HepG2 (cell line): ENCODE data around the gene HSD17B2. TPM values are rescaled to one million over a fixed set of nuclear protein-coding genes. Genes with fewer than 3 reads are reported as not detected.

Experiments used
- ATAC-seq: fragments of 200-7000 bp; cut with Tn5 transposase; 3 replicates; pipeline ENCODE4 v1.9.1; 2020; ENCODE audit warnings: mild to moderate bottlenecking, moderate library complexity
- BruUV-seq: library from RNA; stranded (reverse); fragments of 400-500 nt; replicated peaks from 2 replicates; lab custom pipeline; 2021; lab: Mats Ljungman, UMichigan
- CTCF ChIA-PET: fragments of 300-600 bp; formaldehyde crosslinking; extraction: SDS; loops from one replicate; lab custom pipeline; 2021; ENCODE audit warnings: low total read pairs, inconsistent platforms, low intra/inter-chr PET ratio; lab: Yijun Ruan, JAX
- POLR2A ChIA-PET: fragments of 350-600 bp; sonication (Branson Sonifier 250); formaldehyde crosslinking; loops from one replicate; lab custom pipeline; 2020; ENCODE audit warnings: antibody characterized with exemption, inconsistent platforms; lab: Yijun Ruan, JAX
- DNase-seq: peaks from one replicate; pipeline ENCODE4 v3.0.0-alpha.2; 2015; ENCODE audit warnings: low spot score
- FAIRE-seq: peaks from 3 replicates; lab custom pipeline; 2011; peaks lifted over from hg19 to GRCh38; lab: Jason Lieb, UNC
- H2AFZ ChIP-seq: one replicate; pipeline ENCODE4 v1.6.1; 2011; ENCODE audit warnings: low read length, inconsistent platforms
- H3K27ac ChIP-seq: fragments of 300-600 bp; 3 replicates; pipeline ENCODE4 v1.8.0; 2011; ENCODE audit warnings: mixed run types, mild to moderate bottlenecking, mixed read lengths, low read length, inconsistent platforms; ENCODE audit not compliant: insufficient read depth; ENCODE audit errors: extremely low read length
- H3K27me3 ChIP-seq, 2 experiments: fragments of 200-600 bp in 1 of 2; 2 replicates in 1 of 2; 3 replicates in 1 of 2; pipeline versions ENCODE4 v1.6.0 to v1.8.0; 2011; ENCODE audit warnings: low read length in 2 of 2, mild to moderate bottlenecking in 2 of 2, moderate library complexity in 2 of 2, inconsistent platforms in 1 of 2; ENCODE audit not compliant: insufficient read depth in 2 of 2, control insufficient read depth in 1 of 2
- H3K36me3 ChIP-seq, 2 experiments: fragments of 200-600 bp in 1 of 2; replicated peaks in 1 of 2; 2 replicates in 1 of 2; 3 replicates in 1 of 2; pipeline versions ENCODE4 v1.5.1 to v1.8.0; 2011; ENCODE audit warnings: low read length in 2 of 2, inconsistent platforms in 1 of 2; ENCODE audit not compliant: insufficient read depth in 2 of 2, control insufficient read depth in 1 of 2
- H3K4me1 ChIP-seq: 2 replicates; pipeline ENCODE4 v1.5.1; 2012; ENCODE audit warnings: low read length, inconsistent platforms; ENCODE audit not compliant: insufficient read depth
- H3K4me2 ChIP-seq: 2 replicates; pipeline ENCODE4 v1.6.0; 2011; ENCODE audit warnings: low read depth, low read length, inconsistent platforms
- H3K4me3 ChIP-seq, 3 experiments: fragments of 200-600 bp in 1 of 3; sonication (generic), shearing (Covaris generic) in 1 of 3; replicated peaks in 1 of 3; 2 replicates each; pipeline ENCODE4 v1.5.1; 2011 to 2016; ENCODE audit warnings: low read length in 3 of 3, inconsistent platforms in 2 of 3, low read depth in 2 of 3, mild to moderate bottlenecking in 2 of 3, control low read depth in 1 of 3, mixed read lengths in 1 of 3; ENCODE audit not compliant: insufficient read depth in 1 of 3
- H3K79me2 ChIP-seq: one replicate; pipeline ENCODE4 v1.6.1; 2011; ENCODE audit warnings: low read length, inconsistent platforms; ENCODE audit not compliant: insufficient read depth
- H3K9ac ChIP-seq: 2 replicates; pipeline ENCODE4 v1.6.0; 2011; ENCODE audit warnings: mild to moderate bottlenecking, low read depth, low read length, inconsistent platforms; ENCODE audit not compliant: insufficient read depth
- H3K9me3 ChIP-seq: 2 replicates; pipeline ENCODE4 v1.5.1; 2012; ENCODE audit warnings: mild to moderate bottlenecking, low read length
- H4K20me1 ChIP-seq: 2 replicates; pipeline ENCODE4 v1.6.0; 2011; ENCODE audit warnings: inconsistent platforms, mild to moderate bottlenecking, low read length, moderate library complexity; ENCODE audit not compliant: insufficient read depth
- CREBL2 ChIP-seq: sonication (generic); formaldehyde crosslinking; IDR thresholded peaks from 2 replicates; pipeline ENCODE4 v1.8.1; 2023; ENCODE audit warnings: missing genetic modification reagents, mild to moderate bottlenecking, borderline replicate concordance
- DMAP1 ChIP-seq: IDR thresholded peaks from 2 replicates; pipeline ENCODE4 v1.6.1; 2016
- IRX3 ChIP-seq: sonication (generic); formaldehyde crosslinking; IDR thresholded peaks from 2 replicates; pipeline ENCODE4 v1.8.1; 2023; ENCODE audit warnings: mild to moderate bottlenecking, low read depth, missing genetic modification reagents, borderline replicate concordance
- KIAA2018 ChIP-seq: sonication (generic); formaldehyde crosslinking; IDR thresholded peaks from 2 replicates; pipeline ENCODE4 v1.5.0; 2020; ENCODE audit warnings: mild to moderate bottlenecking, missing genetic modification reagents, borderline replicate concordance
- MAFF ChIP-seq: IDR thresholded peaks from 2 replicates; pipeline ENCODE4 v1.6.1; 2011; ENCODE audit warnings: low read depth, low read length, improper control_type of control experiment
- SMAD1 ChIP-seq: sonication (generic); formaldehyde crosslinking; IDR thresholded peaks from 2 replicates; pipeline ENCODE4 v1.4.0; 2020; ENCODE audit warnings: missing genetic modification reagents, low read depth, mild to moderate bottlenecking, borderline replicate concordance
- ZNF44 ChIP-seq: sonication (generic); formaldehyde crosslinking; IDR thresholded peaks from 2 replicates; pipeline ENCODE4 v1.5.1; 2020; ENCODE audit warnings: mild to moderate bottlenecking, missing genetic modification reagents
- ZNF816 ChIP-seq: sonication (generic); formaldehyde crosslinking; IDR thresholded peaks from 2 replicates; pipeline ENCODE4 v1.8.0; 2022; ENCODE audit warnings: missing genetic modification reagents, mild to moderate bottlenecking, borderline replicate concordance
- WGBS: methylation state at CpG from one replicate; pipeline ENCODE4 v1.1.6; 2017; ENCODE audit warnings: low lambda C conversion rate; 5-methylcytosine and 5-hydroxymethylcytosine counted together
- in situ Hi-C: cut with HindIII; loops from 2 replicates; pipeline ENCODE4 v1.10.0; 2017; ENCODE audit warnings: low pct_unique_long_range_greater_than_20kb; ENCODE audit not compliant: extremely low pct_ligation_motif_present
- intact Hi-C: fragments of 100-400 bp; cut with micrococcal nuclease; formaldehyde crosslinking; loops from one replicate; pipeline ENCODE4 v1.10.0; 2022; ENCODE audit not compliant: unreplicated experiment
- polyA plus RNA-seq, 8 experiments: library from polyadenylated mRNA; depleted of rRNA in 3 of 8; stranded (reverse) in 7 of 8; unstranded in 1 of 8; fragments of >200 nt; fragmentation: Illumina TruSeq in 4 of 8; extraction: Trizol in 4 of 8; gene quantifications; 2 replicates each; pipeline versions ENCODE4 v1.2.1 to v1.2.3, GENCODE V29; 2011 to 2016; ENCODE audit warnings: low read depth in 4 of 8, missing spikeins in 1 of 8, mixed read lengths in 1 of 8; ENCODE audit not compliant: insufficient read depth in 1 of 8
- total RNA-seq, 5 experiments: library from RNA; depleted of rRNA; stranded (reverse); fragments of >200 nt; fragmentation: Illumina TruSeq; extraction: Trizol; gene quantifications; 2 replicates each; pipeline ENCODE4 v1.2.3, GENCODE V29; 2016; ENCODE audit warnings: low read depth in 1 of 5

The HSD17B2 gene
- total and polyA plus RNA-seq, 2 of the 13 experiments (the other 11 are each of a cell fraction or from before 2014, with no cell fraction given): 26.3 to 69.3 TPM

DNA sequence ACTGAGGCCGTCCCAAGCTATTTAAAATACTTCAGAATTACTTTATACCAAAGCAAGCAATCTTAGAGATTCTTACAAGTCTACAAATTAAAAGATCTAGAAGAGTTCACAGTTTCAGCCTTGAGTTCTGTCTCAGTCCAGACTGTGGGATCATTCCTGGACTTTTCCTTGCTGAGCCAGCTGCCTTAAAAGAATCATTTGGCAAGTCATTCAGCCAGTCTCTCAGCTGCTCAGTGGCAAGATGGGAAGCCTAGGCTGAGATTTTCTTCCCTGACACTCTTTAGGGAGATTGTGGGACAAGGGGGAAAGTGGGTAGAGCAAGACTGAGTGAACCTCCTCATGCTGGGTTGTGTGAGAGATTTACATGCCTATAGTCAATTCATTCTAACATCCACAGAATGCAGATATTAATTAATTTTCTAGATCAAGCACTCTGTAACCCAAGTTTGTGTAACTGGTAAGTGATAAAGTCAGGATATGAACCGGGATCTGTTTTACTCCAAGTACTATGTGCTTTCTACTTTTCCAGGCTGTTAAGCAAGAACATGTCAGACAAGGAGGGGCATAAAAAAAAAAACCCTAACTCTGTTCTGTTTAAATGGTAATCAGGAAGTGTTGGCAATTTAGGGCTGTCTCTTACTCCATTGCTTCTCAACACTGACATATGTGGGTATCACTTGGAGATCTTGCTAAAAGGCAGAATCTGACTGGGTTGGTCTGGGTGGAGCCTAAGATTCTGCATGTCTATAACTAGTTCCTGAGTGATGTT, 50.1 kb downstream of the HSD17B2 start:
- intact Hi-C loops (no loop called here), in situ Hi-C loops (no loop called here)
- H3K9ac ChIP-seq: no peak overlapping the region
- H3K4me2 ChIP-seq: no peak overlapping the region
- H3K79me2 ChIP-seq: no peaks in the 10 kb centered on the region
- H3K27ac ChIP-seq: no peak overlapping the region
- CTCF ChIA-PET: no interaction called here
- DNase-seq (no peak), ATAC-seq (no peak), FAIRE-seq (no peak)
- H3K4me1 ChIP-seq: peaks cover 51% of the 10 kb centered on the region
- H3K4me3 ChIP-seq: no peak overlapping the region
- peaks cover 4 to 12% of the 10 kb centered on the region in 2 experiments; a peak in 3 of 5 replicates for H3K36me3 ChIP-seq
- no TSS peak for BruUV-seq
- peaks cover 4% of the 10 kb centered on the region; the same call in 1 of the 2 replicates for H4K20me1 ChIP-seq
- 73% methylated on average over 2 of the region's 2 CpGs for WGBS
- H3K9me3 ChIP-seq: no peaks in the 10 kb centered on the region
- H2AFZ ChIP-seq: no peak overlapping the region
- no peak for TF ChIP-seq CREBL2 (CRISPR knock-in tag)
- TF ChIP-seq KIAA2018 (CRISPR knock-in tag): no peak
- no peak for TF ChIP-seq IRX3 (CRISPR knock-in tag)
- TF ChIP-seq DMAP1 (CRISPR knock-in tag): no peak
- no peak for TF ChIP-seq ZNF44 (CRISPR knock-in tag)
- no peak for TF ChIP-seq MAFF
- TF ChIP-seq SMAD1 (CRISPR knock-in tag): no peak
- TF ChIP-seq ZNF816 (CRISPR knock-in tag): no peak
- POLR2A ChIA-PET: no interaction called here
- no peaks in the 10 kb centered on the region for H3K27me3 ChIP-seq
